Nephron (organoid): ENCODE data around the gene AP5M1.

Experiments
- H3K27ac Mint-ChIP-seq, 3 experiments: 2 replicates each; pipeline ENCODE4 v1.8.0; 2020; ENCODE audit warnings: mixed read lengths in 3 of 3, mild to moderate bottlenecking in 2 of 3, moderate library complexity in 1 of 3
- H3K27me3 Mint-ChIP-seq: 2 replicates; pipeline ENCODE4 v1.8.0; 2021; ENCODE audit warnings: low read depth, mild to moderate bottlenecking, moderate library complexity, mixed read lengths
- H3K36me3 Mint-ChIP-seq: 2 replicates; pipeline ENCODE4 v1.8.0; 2020; ENCODE audit warnings: low read depth, mixed read lengths
- H3K4me1 Mint-ChIP-seq: 2 replicates; pipeline ENCODE4 v1.8.0; 2020; ENCODE audit warnings: mixed read lengths
- H3K4me3 Mint-ChIP-seq, 3 experiments: 2 replicates each; pipeline ENCODE4 v1.8.0; 2020; ENCODE audit warnings: mild to moderate bottlenecking in 3 of 3, mixed read lengths in 3 of 3, moderate library complexity in 2 of 3
- H3K9me3 Mint-ChIP-seq: 2 replicates; pipeline ENCODE4 v1.8.0; 2020; ENCODE audit warnings: mixed read lengths
- TF ChIP-seq, protein P1 (sequence below), 3 experiments: fragments of 200-600 bp; sonication (generic); IDR thresholded peaks; one replicate each; pipeline ENCODE4 v1.5.0; 2021; ENCODE audit warnings: antibody characterized with exemption in 3 of 3; ENCODE audit not compliant: unreplicated experiment in 3 of 3

The AP5M1 gene

DNA sequence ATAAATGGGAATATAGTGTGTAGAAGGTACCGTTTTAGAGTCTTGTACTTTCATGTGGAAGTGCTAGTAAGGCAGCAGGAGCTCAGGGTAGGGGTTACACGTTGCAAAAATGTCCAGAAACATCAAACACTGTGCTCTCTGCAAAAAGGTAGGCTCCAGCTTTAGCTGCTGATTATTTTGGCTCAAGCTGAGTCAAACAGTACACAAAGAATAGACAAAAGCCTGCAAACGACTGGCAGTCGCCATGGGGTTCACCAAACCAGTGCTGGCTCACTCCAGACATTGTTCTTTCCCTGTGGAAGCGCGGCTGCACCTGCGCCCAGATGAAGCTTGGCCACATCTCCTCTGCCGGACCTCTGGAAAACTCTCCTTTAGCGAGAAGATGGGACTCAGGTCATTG, 76.3 kb downstream of the AP5M1 start:
- Mint-ChIP-seq H3K4me1 (no peaks in the 10 kb centered on the region), H3K27me3 (peaks cover 3% of the 10 kb centered on the region), H3K27ac (no peak overlapping the region), H3K4me3 (no peak overlapping the region), H3K36me3 (peaks cover 4% of the 10 kb centered on the region), H3K9me3 (peaks cover 3% of the 10 kb centered on the region)
- TF ChIP-seq, protein P1, sequence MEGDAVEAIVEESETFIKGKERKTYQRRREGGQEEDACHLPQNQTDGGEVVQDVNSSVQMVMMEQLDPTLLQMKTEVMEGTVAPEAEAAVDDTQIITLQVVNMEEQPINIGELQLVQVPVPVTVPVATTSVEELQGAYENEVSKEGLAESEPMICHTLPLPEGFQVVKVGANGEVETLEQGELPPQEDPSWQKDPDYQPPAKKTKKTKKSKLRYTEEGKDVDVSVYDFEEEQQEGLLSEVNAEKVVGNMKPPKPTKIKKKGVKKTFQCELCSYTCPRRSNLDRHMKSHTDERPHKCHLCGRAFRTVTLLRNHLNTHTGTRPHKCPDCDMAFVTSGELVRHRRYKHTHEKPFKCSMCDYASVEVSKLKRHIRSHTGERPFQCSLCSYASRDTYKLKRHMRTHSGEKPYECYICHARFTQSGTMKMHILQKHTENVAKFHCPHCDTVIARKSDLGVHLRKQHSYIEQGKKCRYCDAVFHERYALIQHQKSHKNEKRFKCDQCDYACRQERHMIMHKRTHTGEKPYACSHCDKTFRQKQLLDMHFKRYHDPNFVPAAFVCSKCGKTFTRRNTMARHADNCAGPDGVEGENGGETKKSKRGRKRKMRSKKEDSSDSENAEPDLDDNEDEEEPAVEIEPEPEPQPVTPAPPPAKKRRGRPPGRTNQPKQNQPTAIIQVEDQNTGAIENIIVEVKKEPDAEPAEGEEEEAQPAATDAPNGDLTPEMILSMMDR (IDR thresholded peaks at IDR 0.05; ENCODE audit: unreplicated experiment in 3 of 3) = no peak

DNA sequence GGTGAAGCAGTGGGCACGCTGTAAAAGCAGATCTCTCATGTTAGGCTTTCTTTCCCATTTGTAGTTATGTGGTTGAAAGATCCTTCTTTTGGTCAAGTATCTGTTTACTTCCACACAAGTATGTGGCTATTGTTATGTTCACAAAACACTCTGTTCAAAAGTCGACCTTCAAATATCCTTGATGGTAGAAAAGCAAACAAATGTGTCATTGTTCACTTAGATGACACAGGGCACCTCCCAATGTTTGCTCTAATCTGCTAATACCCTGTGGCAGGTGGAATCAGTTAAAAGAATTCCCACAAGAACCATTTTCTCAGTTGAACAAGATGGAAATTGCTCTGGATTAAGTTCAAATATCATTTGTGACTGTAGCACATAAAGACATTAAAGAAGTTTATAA, 78.0 kb downstream of the AP5M1 start:
- H3K27me3 Mint-ChIP-seq = peaks cover 3% of the 10 kb centered on the region
- H3K4me3 Mint-ChIP-seq = no peak overlapping the region
- H3K9me3 Mint-ChIP-seq = peaks cover 3% of the 10 kb centered on the region
- TF ChIP-seq, protein P1 (IDR thresholded peaks at IDR 0.05; ENCODE audit: unreplicated experiment in 3 of 3) = no peak
- peaks cover 4% of the 10 kb centered on the region for H3K36me3 Mint-ChIP-seq
- no peak overlapping the region for H3K27ac Mint-ChIP-seq
- H3K4me1 Mint-ChIP-seq = no peaks in the 10 kb centered on the region
